Peyer's patch (tissue), 4 donors: Measurements from ENCODE around the gene NTSR2. TPM values are rescaled to one million over a fixed set of nuclear protein-coding genes. Genes with fewer than 3 reads are reported as not detected.

Experiments
- DNase-seq, 3 donors: peaks; one replicate each; pipeline ENCODE4 v3.0.0-alpha.2; 2017 to 2019
- H3K27ac ChIP-seq, 4 donors: fragments of 200-600 bp; sonication (generic); one replicate each; pipeline ENCODE4 v1.5.1; 2016 to 2019
- H3K27me3 ChIP-seq, 2 donors: fragments of 200-600 bp; sonication (generic); one replicate each; pipeline ENCODE4 v1.5.1; 2019
- H3K36me3 ChIP-seq, 3 donors: fragments of 200-600 bp; sonication (generic); one replicate each; pipeline ENCODE4 v1.5.1; 2016 to 2019
- H3K4me1 ChIP-seq, 4 donors: fragments of 200-600 bp; sonication (generic); one replicate each; pipeline ENCODE4 v1.5.1; 2016 to 2019
- H3K4me3 ChIP-seq, 4 donors: fragments of 200-600 bp; sonication (generic); 1 replicate in 3 of 4; 2 replicates in 1 of 4; pipeline ENCODE4 v1.5.1; 2016 to 2019; ENCODE audit warnings: mild to moderate bottlenecking in 1 of 4
- H3K9me3 ChIP-seq, 4 donors: fragments of 200-600 bp; sonication (generic); one replicate each; pipeline ENCODE4 v1.5.1; 2016 to 2019; ENCODE audit warnings: mild to moderate bottlenecking in 1 of 4
- POLR2A ChIP-seq, 2 donors: fragments of 450-650 bp; IDR thresholded peaks; one replicate each; pipeline ENCODE4 v1.5.1; 2017; ENCODE audit warnings: antibody characterized with exemption in 2 of 2, mild to moderate bottlenecking in 2 of 2, moderate library complexity in 2 of 2
- total RNA-seq, 4 donors: library from RNA; depleted of rRNA; stranded (reverse); fragments of >200 nt; gene quantifications; one replicate each; pipeline ENCODE4 v1.1.0, GENCODE V29; 2016
- TF ChIP-seq, protein P1 (sequence below), 6 experiments: fragments of 450-650 bp in 4 of 6; fragments of 200-600 bp in 2 of 6; sonication (generic) in 1 of 6; IDR thresholded peaks; one replicate each; pipeline ENCODE4 v1.5.1; 2017 to 2019; ENCODE audit warnings: antibody characterized with exemption in 6 of 6, mild to moderate bottlenecking in 3 of 6, moderate library complexity in 1 of 6

NTSR2 gene
- total RNA-seq, 4 donors from 2014 or later = not detected

DNA sequence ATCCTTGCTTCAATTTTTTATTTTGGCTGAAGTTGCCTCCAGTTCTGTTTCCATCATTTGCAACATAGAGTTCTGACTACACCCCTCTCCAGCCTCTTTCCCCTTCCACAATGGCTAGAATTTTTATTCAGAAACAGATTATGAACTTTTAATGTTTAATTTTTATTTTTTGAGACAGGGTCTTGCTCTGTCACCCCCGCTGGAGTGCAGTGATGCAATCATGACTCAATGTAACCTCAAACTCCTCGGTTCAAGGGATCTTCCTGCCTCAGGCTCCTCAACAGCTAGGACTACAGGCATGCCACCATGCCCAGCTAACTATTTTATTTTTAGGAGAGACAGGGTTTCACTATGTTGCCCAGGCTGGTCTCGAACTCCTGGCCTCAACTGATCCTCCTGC is 2.8 kb downstream of the NTSR2 start:
- no peaks in the 10 kb centered on the region for H3K9me3 ChIP-seq
- H3K4me3 ChIP-seq = no peak overlapping the region
- no peak for DNase-seq
- H3K27ac ChIP-seq = no peak overlapping the region
- H3K27me3 ChIP-seq = no peaks in the 10 kb centered on the region
- TF ChIP-seq, protein P1, sequence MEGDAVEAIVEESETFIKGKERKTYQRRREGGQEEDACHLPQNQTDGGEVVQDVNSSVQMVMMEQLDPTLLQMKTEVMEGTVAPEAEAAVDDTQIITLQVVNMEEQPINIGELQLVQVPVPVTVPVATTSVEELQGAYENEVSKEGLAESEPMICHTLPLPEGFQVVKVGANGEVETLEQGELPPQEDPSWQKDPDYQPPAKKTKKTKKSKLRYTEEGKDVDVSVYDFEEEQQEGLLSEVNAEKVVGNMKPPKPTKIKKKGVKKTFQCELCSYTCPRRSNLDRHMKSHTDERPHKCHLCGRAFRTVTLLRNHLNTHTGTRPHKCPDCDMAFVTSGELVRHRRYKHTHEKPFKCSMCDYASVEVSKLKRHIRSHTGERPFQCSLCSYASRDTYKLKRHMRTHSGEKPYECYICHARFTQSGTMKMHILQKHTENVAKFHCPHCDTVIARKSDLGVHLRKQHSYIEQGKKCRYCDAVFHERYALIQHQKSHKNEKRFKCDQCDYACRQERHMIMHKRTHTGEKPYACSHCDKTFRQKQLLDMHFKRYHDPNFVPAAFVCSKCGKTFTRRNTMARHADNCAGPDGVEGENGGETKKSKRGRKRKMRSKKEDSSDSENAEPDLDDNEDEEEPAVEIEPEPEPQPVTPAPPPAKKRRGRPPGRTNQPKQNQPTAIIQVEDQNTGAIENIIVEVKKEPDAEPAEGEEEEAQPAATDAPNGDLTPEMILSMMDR (IDR thresholded peaks at IDR 0.05) = no peak
- TF ChIP-seq POLR2A (IDR thresholded peaks at IDR 0.05) = no peak
- peaks cover 0 to 6% (median 0%) of the 10 kb centered on the region in 4 donors for H3K4me1 ChIP-seq
- no peaks in the 10 kb centered on the region for H3K36me3 ChIP-seq

DNA sequence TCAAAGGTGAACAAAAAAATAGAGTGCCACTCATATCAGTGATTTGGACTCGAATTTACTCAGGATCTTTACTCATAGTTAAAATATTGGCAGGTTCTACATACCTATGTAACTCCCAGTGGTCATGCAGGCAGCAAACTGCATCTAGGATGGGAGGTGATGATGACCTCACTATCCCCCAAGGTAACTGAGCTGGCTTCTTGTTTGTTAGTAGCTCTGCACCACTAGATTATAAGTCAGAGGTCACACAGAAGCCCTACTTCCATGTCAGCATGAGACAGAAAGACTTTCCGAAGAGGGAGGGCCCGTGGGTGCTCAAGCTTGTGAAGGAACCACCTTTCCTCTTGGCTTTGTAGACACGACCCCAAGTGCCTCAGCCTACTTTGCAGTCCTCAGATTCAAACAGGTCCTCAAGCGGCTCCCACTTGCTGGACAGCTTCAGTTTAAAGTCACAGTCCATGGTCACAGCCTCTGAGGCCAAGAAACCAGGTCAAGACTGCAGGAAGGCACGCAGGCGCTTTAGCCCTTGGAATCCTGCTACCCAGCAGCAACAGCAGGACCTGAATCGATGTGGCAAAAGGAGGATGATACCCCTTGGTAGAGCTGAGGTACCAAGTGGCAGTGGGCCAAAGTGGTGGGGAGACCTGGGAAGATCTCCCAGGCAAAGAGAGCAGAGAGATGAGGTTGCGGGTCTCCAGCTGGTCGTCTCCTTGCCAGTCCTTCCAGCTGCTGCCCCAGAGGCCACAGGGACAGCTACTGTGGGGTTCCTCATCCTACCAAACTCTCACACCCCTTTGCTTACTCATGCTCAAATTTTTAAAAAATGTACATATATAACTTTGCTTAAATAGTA is 4.3 kb downstream of the NTSR2 start:
- DNase-seq = no peak
- H3K36me3 ChIP-seq = no peaks in the 10 kb centered on the region
- H3K27ac ChIP-seq = no peak overlapping the region
- H3K4me1 ChIP-seq = peaks cover 0 to 6% (median 0%) of the 10 kb centered on the region in 4 donors
- no peak overlapping the region for H3K4me3 ChIP-seq
- no peaks in the 10 kb centered on the region for H3K27me3 ChIP-seq
- TF ChIP-seq, protein P1 (IDR thresholded peaks at IDR 0.05) = no peak
- no peak for TF ChIP-seq POLR2A (IDR thresholded peaks at IDR 0.05)
- H3K9me3 ChIP-seq = no peaks in the 10 kb centered on the region

DNA sequence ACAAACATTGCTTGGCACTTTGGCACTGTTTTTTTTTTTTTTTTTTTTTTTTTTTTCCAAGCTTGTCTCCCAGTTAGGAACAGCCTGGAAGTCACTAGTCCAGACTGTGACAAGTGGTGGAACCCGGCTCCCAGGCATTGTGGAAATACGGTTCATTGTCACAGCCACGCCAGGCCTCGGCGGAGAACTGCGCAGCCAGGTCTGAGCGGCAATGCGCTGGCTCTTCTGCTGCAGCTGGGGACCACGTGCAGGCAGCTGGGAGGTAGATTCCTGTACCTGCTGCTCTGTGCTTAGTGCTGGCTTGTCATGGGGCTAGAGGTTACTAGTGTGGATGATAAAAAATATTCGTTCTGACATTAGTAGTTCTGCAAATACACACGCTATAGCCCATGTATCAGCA is 5.0 kb downstream of the NTSR2 start:
- Histone ChIP-seq H3K27ac (no peak overlapping the region), H3K36me3 (no peaks in the 10 kb centered on the region), H3K9me3 (no peaks in the 10 kb centered on the region), H3K4me1 (peaks cover 0 to 6% (median 0%) of the 10 kb centered on the region in 4 donors), H3K4me3 (no peak overlapping the region), H3K27me3 (no peaks in the 10 kb centered on the region)
- TF ChIP-seq, protein P1 (IDR thresholded peaks at IDR 0.05) = no peak
- no peak for TF ChIP-seq POLR2A (IDR thresholded peaks at IDR 0.05)
- DNase-seq = no peak

DNA sequence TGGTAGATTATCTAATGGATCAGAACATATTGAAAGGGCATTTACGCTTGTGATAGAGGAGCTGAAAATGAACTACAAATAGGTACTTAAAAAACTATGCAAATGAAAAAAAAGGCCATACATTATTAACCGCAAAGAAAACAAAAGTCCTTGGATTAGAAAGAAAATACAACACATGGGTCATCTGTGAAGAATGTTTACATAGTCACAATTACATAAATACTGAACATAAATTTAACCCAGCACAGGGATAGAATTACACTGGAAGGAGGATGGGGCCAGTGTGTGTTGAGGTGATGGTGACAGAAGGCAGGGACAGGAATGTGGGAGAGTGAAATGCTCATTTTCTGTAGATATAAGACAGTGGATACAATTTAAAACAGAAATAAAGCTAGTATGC is 6.6 kb downstream of the NTSR2 start:
- TF ChIP-seq, protein P1 (IDR thresholded peaks at IDR 0.05) = no peak
- no peak for TF ChIP-seq POLR2A (IDR thresholded peaks at IDR 0.05)
- Histone ChIP-seq H3K4me1 (no peaks in the 10 kb centered on the region), H3K36me3 (no peaks in the 10 kb centered on the region), H3K27ac (no peak overlapping the region), H3K9me3 (no peaks in the 10 kb centered on the region), H3K4me3 (no peak overlapping the region), H3K27me3 (no peaks in the 10 kb centered on the region)
- no peak for DNase-seq

DNA sequence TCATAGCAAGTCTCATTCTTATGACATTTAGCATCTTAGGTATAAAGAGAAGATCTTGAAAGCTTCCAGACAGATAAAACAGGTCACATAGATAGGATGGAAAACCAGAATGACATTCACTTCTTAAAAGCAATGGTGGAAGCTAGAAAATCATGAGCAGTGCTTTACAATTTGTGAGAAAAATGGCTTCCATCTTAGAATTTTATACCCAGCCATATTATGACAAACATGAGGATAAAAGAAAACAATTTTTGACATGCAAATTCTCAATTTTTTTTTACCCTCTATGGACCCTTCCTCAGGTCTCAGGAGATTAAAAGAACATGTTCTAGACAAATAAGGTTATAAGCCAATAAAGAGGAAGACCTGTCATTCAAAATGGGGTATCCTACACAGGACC is 7.1 kb downstream of the NTSR2 start:
- H3K9me3 ChIP-seq = no peaks in the 10 kb centered on the region
- DNase-seq = no peak
- H3K4me3 ChIP-seq = no peak overlapping the region
- no peaks in the 10 kb centered on the region for H3K4me1 ChIP-seq
- no peaks in the 10 kb centered on the region for H3K36me3 ChIP-seq
- no peak for TF ChIP-seq POLR2A (IDR thresholded peaks at IDR 0.05)
- TF ChIP-seq, protein P1 (IDR thresholded peaks at IDR 0.05) = no peak
- H3K27me3 ChIP-seq = no peaks in the 10 kb centered on the region
- H3K27ac ChIP-seq = no peak overlapping the region
